GM19468 (cell line): Measurements from ENCODE around the gene TDP2.
"Not testable (repeated sequence)": the region's sequence is repeated elsewhere in the genome, so short reads cannot be mapped to it uniquely, and the experiment has no call there.

Experiments used
- ATAC-seq: cut with Tn5 transposase; IDR thresholded peaks from one replicate; pipeline ENCODE4 v1.9.1; 2021; ENCODE audit warnings: mild to moderate bottlenecking, moderate library complexity, moderate number of reproducible peaks; ENCODE audit not compliant: unreplicated experiment; ENCODE audit errors: extremely low read depth

TDP2 gene

DNA sequence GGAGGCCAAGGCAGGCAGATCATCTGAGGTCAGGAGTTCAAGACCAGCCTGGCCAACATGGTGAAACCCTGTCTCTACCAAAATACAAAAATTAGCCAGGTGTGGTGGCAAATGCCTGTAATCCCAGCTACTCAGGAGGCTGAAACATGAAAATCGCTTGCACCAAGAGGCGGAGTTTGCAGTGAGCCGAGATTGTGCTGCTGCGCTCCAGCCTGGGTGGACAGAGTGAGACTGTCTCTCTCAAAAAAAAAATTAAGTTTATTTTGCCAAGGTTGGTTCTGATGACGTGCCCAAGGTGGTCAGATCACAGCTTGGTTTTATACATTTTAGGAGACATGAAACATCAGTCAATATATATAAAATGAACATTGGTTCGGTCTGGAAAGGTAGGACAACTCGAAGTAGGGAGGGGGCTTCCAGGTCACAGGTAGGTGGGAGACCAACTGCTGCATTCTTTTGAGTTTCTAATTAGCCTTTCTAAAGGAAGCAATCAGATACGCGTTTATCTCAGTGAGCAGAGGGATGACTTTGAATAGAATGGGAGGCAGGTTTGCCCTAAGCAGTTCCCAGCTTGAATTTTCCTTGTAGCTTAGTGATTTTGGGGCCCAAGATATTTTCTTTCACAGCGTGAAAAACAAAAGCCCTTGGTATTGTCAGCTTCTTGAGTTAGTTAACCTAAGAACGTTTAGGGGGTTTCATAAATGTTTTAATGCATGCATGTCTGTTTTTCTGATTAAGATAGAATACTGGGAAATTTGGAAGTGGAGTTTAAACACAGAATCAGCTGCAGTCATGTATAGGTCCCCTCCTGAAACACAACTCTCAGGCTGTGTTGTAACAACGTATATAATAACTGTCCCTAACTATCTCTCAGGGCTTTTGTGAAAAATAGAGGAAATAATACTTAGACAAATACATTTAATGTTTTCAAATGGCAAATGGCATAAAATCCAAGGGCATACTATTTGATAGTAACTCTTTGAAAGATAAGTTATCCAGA, 16.9 kb upstream of the TDP2 start:
- no peak for ATAC-seq

DNA sequence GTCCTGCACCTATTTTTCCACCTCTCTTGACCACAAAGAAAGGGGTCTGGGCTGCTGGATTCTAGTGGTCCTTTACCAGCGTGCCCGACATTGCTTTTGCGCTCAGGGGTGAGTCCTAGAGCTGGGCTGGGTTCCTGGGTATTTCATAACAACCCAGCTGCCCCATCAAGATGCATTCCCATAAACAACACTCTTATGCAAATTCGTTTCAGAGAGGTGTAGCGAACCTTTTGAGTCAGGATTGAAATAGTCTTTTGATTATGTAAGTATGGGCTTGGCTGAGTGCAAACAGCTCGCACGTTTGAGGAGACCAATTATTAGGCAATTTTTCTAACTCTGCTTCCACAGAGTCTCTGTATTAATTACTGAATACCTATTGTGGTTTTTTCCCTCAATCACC, 13.9 kb upstream of the TDP2 start:
- ATAC-seq: no peak

DNA sequence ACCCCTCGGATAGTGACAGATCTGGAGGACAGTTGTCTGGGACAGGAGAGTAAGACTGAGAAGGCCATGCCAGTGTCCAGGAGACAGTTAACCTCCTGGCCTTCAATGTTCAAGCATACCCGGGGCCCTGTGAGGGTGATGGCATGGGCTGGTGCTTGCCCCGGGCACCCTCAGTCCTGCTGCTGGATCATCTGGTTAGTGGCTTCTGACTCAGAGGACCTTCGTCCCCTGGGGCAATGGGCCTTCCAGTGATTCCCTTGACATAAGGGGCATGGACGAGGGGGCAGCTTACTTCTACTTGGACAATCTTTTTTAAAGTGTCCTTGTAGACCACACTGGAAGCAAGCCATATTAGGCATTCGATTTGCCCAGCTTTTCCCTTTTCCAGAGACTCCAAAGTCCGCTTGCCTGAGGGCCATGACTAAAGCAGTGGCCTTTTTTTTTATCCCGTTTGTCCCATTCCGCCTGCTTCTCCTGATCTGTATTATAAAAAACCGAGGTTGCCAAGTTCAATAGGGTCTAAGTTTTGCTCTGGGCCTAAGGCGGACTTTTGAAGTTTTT, 12.2 kb upstream of the TDP2 start:
- not testable (repeated sequence) for ATAC-seq

DNA sequence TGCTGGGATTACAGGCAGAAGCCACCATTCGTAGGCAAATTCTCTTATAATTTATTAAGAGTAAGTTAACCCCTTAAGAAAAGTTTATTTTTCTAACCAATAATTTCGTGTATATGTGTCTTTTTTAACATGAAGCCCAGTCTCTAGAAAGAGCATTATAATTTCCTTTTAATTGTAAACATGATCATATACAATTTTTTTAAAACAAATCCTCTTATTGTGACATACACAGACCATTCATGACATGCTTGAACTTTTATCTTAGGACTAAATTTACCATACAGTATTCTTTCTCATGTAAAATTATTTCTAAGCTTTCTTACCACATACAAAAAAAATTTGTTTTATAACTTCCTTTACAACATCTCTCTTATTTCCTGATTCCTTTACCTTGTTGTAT, 6.9 kb upstream of the TDP2 start:
- no peak for ATAC-seq

DNA sequence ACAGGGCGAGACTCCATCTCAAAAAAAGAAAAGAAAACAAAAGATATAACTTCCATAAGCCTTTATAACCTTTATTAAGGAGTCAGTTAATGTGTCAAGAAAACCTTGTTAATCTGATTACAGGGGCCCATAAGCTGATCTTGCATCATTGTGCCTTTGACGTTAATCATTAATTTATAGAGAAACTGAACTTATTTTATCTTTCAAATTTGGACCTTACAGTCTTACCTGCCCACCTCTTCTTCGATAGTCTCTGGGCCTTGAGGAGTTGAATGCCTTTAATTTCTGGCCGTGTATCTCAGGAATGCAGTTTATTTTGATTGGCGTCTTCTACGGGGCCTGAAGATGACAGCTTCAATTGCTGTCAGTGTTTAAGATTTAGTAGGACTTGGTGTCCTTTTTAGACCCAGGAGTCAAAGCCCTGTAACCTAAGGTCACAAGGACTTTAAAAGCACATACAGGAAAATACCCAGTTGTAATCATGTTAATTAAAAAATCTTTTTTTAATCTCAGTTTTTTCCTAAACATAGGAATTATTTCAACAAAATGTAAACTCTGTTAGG, 6.0 kb upstream of the TDP2 start:
- no peak for ATAC-seq

DNA sequence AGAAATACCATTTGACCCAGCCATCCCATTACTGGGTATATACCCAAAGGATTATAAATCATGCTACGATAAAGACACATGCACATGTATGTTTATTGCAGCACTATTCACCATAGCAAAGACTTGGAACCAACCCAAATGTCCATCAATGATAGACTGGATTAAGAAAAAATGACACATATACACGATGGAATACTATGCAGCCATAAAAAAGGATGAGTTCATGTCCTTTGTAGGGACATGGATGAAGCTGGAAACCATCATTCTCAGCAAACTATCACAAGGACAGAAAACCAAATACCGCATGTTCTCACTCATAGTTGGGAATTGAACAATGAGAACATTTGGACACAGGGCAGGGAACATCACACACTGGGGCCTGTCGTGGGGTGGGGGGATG, 4.4 kb upstream of the TDP2 start:
- not testable (repeated sequence) for ATAC-seq

DNA sequence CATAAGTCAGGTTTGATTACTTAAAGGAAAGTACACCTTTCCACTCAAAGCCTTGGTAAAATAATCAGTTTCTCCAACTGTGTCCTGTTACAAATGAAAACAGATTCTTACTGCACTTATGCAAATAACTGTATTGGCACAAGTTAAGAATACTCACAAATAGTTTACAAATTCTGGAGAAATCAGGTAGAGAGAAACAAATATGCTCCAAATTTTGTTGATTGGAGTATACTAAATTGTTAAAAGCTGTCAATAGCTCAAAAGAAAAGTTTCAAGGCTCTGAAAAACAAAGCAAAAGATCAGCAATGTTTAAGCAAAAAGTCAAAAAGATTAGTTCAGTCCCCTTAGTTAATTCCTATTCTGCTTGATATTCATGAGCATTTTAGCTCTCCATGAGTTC, 3.8 kb upstream of the TDP2 start:
- not testable (repeated sequence) for ATAC-seq

DNA sequence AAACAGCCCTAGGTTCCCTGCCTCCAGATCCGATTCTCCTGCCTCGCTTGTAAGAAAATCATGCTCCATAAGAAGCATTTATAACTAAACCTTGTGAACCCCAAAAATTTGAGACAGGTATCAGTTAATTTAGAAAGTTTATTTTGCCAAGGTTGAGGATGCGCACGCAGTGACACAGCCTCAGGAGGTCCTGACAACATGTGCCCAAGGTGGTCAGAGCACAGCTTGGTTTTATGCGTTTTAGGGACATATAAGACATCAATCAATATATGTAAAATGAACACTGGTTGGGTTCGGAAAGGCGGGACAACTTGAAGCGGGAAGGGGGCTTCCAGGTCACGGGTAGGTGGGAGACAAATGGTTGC, 2.3 kb upstream of the TDP2 start:
- ATAC-seq: no peak

DNA sequence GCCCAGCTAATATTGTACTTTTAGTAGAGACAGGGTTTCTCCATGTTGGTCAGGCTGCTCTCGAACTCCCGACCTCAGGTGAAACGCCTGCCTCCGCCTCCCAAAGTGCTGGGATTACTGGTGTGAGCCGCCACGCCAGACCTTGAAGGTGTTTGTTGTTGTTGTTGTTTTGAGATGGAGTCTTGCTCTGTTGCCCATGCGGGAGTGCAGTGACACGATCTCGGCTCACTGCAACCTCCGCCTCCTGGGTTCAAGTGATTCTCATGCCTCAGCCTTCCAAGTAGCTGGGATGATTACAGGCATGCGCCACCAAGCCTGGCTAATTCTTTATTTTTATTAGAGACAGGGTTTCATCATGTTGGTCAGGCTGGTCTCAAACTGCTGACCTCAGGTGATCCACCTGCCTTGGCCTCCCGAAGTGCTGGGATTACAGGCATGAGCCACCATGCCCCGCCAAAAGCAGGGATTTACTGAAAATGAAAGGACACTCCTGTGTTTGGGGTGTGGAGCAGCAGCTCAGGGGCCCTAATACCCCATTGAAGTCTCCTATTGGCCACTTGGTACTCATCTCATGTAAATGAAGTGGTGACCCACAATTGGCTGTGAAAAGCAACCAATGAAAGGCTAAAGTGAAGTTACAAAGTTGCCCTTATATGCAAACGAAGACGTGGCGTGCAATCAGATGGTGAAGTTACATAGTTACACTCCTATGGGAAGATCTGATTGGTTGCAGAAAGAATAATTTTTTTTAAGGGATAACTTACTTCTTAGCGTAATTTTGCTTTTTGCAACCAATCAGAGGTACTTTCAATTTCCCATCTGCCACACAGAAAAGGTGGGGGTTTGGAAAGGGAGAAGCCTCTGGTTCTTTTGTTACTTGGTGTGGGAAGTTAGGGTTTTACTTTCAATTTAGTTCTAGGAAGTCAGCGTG, 1.6 kb upstream of the TDP2 start:
- ATAC-seq: not testable (repeated sequence)

DNA sequence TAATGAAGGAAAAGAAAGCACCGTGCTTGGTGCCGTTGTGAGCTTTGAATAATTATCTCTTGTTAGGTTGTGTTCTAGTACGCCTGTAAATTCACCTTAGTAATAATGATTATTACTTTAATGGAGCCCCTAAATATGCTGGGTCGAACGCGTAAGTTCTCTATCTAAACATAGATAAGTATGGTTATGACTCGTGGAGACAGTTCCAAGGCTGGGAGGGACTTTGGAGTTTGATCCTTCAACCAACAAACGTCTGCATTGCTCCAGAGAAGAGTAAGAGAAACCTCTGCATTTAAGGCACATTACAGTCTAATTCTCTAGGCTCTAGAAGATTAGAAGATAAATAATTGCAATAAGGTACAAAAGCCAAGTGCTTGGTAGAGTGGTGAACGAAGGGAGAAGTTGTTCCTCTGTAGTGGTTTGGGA, 692 bp upstream of the TDP2 start:
- no peak for ATAC-seq

DNA sequence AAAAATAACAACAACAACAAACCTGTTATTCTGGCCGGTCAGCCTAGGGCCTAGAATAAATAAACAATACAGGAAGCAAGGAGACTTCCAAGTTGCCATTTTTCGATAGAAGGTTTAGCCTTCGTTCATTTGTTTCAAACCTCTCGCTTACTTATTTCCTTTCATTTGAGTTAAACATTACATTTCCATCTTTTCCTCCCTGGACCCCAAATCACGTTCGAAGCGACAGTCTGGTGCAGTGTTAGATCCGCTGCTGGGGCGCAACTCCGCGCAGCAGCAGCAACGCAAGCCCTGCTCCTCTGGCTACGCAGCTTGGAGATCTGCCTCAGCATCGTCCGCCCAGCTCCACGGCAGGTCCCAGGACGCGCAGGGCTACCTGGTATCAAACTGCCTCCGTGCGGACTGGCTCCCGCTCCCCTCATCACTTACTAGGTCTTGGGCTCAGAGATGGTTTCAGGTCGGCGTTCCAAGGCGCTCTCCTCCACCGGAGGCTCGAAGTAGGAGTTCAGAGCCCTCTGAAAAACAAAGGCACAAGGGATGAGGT, 530 bp downstream of the TDP2 start:
- ATAC-seq: no peak

DNA sequence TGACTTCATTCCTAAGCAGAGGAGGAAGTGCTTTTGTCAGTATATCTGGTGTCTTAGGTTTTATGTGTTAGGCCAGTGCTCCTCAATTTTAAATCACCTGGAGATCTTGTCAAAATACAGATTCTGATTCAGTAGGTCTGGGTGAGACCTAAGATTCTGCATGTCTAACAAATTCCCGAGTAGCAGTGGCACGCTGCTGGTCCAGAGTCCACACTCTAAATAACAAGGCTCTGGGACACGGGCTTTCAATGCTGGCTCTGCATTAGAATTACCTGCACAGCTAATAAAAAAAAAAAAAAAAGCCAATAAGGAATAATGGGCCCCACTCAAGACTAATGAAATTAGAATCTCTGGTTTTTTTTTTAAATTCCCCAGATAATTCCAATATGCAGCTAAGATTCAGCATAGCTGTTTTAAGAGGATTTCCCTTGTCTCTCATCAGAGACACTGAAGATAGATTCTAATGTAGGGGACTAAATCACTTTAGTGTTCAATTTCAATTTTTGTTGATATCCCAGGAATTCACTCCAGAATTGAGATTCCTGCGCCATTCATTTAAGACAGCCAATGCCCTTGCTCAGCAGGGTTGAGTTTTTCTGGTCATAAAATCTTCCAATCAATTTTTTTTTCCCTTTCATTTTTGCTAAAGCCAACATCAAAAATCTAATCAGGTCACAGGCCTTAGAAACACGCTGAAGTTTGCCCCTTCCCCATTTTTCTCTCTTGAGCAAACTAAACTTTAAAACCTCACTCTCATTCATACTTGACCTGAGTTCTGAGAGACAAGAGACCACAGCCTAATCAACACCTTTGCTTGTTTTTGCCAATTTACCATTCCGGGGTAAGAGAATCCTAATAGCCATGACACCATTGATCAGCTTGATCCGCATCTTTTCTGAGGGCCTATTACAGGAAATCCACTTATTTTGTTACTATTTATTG, 2.4 kb downstream of the TDP2 start:
- no peak for ATAC-seq

DNA sequence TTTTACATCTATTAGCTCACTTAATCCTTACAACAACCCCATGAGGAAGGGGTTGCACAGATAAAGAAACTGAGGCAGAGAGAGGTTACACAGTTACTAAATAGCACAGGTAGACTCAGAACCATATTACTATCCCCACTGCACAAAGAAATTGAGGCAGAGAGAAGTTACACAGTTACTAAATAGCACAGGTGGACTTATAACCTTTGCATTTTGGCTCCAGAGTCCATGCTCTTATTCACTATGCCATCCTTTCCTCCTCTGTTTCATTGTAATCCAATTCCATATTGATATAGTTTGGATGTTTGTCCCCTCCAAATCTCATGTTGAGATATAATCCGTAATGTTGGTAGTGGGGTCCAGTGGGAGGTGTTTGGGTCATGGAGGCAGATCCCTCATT, 3.5 kb downstream of the TDP2 start:
- ATAC-seq: no peak

DNA sequence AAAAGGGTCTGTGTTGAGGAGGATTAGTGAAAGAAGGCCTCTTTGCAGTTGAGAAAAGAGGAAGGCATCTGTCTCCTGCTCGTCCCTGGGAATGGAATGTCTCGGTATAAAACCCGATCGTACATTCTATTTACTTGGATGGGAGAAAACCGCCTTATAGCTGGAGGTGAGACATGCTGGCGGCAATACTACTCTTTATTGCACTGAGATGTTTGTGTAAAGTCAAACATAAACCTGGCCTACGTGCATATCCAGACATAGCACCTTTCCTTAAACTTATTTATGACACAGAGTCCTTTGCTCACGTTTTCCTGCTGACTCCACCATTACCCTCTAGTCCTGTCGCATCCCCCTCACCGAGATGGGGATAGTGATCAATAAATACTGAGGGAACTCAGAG, 4.5 kb downstream of the TDP2 start:
- no peak for ATAC-seq

DNA sequence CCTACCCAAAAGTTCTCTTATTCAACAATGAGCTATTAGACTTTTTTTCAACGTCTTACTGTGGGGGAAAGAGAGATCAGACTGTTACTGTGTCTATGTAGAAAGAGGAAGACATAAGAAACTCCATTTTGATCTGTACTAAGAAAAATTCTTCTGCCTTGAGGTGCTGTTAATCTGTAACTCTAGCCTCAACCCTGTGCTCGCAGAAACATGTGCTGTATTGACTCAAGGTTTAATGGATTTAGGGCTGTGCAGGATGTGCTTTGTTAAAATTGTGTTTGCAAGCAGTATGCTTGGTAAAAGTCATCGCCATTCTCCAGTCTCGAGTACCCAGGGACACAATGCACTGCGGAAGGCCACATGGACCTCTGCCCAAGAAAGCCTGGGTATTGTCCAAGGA, 4.9 kb downstream of the TDP2 start:
- not testable (repeated sequence) for ATAC-seq

DNA sequence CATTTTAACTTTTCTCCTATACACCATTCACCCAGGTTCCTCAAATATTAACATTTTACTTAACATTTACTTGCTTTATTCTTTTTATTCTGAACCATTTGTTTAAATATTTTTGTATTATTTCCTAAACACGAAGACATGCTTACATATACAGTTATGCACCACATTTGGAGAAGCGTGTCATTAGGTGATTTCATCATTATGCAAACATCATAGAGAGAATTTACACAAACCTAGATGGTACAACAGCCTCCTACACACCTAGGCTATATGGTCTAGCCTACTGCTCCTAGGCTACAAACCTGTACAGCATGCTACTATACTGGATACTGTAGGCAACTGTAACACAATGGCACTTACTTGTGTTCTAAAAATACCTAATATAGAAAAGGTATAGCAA, 6.6 kb downstream of the TDP2 start:
- ATAC-seq: no peak

DNA sequence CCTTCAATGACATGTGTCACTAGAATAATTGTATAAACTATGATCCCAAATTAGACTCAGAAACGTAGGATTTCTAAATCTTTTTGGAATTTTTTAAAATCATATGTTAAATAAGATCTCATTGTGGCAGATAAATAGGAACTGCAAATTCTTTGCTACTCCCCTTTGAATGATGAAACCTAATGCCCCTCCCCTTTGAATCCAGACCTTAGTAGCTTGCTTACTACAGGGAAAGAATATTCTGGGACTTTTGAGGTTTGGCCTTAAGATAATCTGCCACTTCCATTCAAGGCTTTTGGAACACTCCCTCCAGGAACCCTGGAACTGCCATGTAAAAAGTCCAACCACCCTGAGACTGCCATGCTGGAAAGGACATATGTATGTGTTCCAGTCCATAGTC, 7.1 kb downstream of the TDP2 start:
- no peak for ATAC-seq

DNA sequence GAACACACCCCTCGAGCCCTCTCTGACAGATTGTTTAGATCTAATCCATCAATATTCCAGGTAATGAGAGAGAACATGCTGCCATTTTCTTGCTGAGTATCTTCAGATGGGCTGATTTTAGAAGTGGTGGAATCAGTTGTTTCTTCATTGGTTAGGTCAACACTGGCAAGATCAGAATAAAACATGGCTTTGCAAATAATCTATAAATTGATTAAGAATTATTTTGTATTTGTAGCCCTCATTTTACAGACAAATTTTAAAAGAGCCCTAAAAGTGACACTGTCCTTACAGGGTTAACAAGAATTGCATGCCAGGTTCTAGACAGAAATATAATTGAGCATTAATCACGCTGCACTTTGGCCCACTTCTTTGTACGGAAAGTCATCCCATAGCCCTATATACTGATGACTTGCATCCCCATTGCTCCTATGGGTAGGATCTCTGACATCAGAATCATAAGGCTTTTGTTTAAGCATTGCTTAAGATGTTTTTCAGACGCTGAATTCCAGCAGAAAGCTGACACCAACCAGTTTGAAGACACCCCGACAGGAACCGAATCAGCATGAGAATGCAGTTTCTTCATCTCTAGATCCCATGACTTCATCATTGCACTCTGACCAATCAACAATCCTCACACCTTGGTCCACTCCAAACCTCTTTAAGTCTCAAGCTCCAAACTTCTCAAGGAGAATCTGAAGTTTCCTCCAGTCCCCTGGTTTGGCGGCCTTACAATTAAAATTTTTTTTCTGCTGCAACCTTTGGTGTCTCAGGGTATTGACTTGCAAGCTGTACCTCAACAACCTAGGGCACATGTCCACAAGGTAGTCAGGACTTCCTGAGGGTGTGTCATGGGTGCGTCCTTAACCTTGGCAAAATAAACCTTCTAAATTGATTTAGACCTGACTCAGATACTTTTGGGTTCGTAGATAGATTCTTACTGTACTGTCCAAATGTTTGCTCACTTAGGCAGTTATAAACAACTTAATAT, 7.8 kb downstream of the TDP2 start:
- ATAC-seq: no peak
